Choroid plexus epithelial cell (primary cell): ENCODE measurements around the gene ARHGAP42.

ENCODE experiments used
- DNase-seq: peaks from one replicate; pipeline ENCODE4 v3.0.0-alpha.2; 2010; ENCODE audit warnings: low read depth
- H3K4me3 ChIP-seq: 2 replicates; pipeline ENCODE4 v1.5.1; 2011; ENCODE audit warnings: low read depth, mild to moderate bottlenecking, control low read depth, low read length, moderate library complexity
- CTCF ChIP-seq: conservative IDR thresholded peaks from 2 replicates; pipeline ENCODE4 v1.5.1; 2011; ENCODE audit warnings: low read depth, mild to moderate bottlenecking, control low read depth, inconsistent platforms, low read length, moderate library complexity

The ARHGAP42 gene

GRCh38 chr11:100680070-100680469, 7.0 kb upstream of the ARHGAP42 start:
- no peak for TF ChIP-seq CTCF
- DNase-seq: no peak
- no peak overlapping the region for H3K4me3 ChIP-seq

- peak; percentile 69 for DNase-seq
- peak; percentile 4 for TF ChIP-seq CTCF
- H3K4me3 ChIP-seq: no peak overlapping the region
Measured at GRCh38 chr11:100681064-100681502, 6.0 kb upstream of the ARHGAP42 start.

GRCh38 chr11:100682247-100682969, 4.7 kb upstream of the ARHGAP42 start:
- DNase-seq: peak; percentile 67
- TF ChIP-seq CTCF: peak; percentile 60
- H3K4me3 ChIP-seq: no peak overlapping the region

- no peak for DNase-seq
- no peak for TF ChIP-seq CTCF
Measured at GRCh38 chr11:100683126-100683525, 4.0 kb upstream of the ARHGAP42 start.

GRCh38 chr11:100684101-100685065, 2.7 kb upstream of the ARHGAP42 start:
- TF ChIP-seq CTCF: no peak
- H3K4me3 ChIP-seq: no peak overlapping the region
- no peak for DNase-seq

More at GRCh38 chr11:100683126-100683525, 4.0 kb upstream of the ARHGAP42 start:
- H3K4me3 ChIP-seq: no peak overlapping the region

- no peak for TF ChIP-seq CTCF
- no peak for DNase-seq
- peak overlapping the region; percentile 71 for H3K4me3 ChIP-seq
Measured at GRCh38 chr11:100686476-100687053, 523 bp upstream of the ARHGAP42 start.
